ENCODE data around the gene KATNB1. TPM values are rescaled to one million over a fixed set of nuclear protein-coding genes. Genes with fewer than 3 reads are reported as not detected.
"Not testable (repeated sequence)": the region's sequence is repeated elsewhere in the genome, so short reads cannot be mapped to it uniquely, and the experiment has no call there.

KATNB1 gene
- polyA plus RNA-seq, 1 experiment = 10.7 TPM

DNA sequence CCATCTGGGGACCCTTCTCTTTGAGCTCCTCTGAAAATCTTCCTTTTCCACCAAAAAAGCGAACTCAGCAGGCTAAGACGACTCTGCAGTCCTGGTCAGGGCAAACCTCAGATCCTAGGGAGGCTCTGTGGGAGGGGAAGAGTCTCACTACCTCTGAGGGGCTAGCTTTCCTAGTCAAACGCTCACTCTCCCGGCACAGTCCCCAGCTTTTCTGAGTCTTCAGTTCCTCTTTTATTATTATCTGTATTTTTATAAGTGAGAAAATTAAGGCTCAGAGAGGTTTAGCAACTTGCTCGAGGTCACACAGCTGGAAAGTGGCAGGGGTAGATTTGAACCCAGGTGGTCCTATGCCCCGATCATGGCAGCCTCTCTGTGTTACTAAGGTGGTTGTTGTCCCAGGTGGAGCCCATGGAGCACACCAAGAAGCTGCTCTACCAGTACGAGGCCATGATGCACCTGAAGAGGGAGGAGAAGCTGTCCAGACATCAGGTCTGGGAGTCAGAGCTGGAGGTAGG, 9.1 kb upstream of the KATNB1 start:
- Histone ChIP-seq H3K9me3 (ENCODE audit: control insufficient read depth, insufficient read depth, low read length) (no peaks in the 10 kb centered on the region; the same call in 1 of the 2 replicates), H3K4me3 (ENCODE audit: low read depth, low read length) (no peak overlapping the region), H3K27ac (ENCODE audit: low read depth, low read length) (no peak overlapping the region), H3K27me3 (ENCODE audit: control insufficient read depth, insufficient read depth, low read length) (peaks cover 2% of the 10 kb centered on the region)
- POLR2A ChIA-PET = no interaction called here
- TF ChIP-seq CTCF (IDR thresholded peaks at IDR 0.05; ENCODE audit: low read depth, low read length) = no peak
- CTCF ChIA-PET = interaction anchor here (1.0 kb wide), 1 partner anchor 9 kb away, joined by 3 read pairs; no protein-coding TSS in a partner anchor
- DNase-seq (ENCODE audit: low read depth, low spot score) = no peak

DNA sequence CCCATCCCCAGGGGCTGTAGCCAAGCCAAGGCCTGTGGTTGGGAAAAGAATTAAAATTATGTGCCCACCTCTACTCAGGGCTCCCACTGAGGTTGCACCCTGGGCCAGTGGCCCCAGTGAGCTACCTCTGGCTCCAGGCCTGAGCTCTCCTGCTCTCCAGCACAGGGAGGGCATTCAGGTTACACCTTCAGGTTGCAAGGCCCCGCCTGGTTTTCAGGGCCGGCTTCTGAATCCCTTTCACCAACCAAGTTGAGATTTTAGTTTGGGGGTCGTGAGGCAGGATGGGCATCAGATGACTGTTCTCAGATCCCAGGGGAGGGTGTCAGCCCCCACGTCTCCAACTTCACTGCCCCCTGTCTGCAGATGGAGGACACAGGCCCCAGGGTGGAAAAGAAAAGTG, 8.0 kb upstream of the KATNB1 start:
- no peak for TF ChIP-seq CTCF (IDR thresholded peaks at IDR 0.05; ENCODE audit: low read depth, low read length)
- peaks cover 2% of the 10 kb centered on the region for H3K27me3 ChIP-seq (ENCODE audit: control insufficient read depth, insufficient read depth, low read length)
- no peak for DNase-seq (ENCODE audit: low read depth, low spot score)
- no peak overlapping the region for H3K4me3 ChIP-seq (ENCODE audit: low read depth, low read length)
- no peak overlapping the region for H3K27ac ChIP-seq (ENCODE audit: low read depth, low read length)
- H3K9me3 ChIP-seq (ENCODE audit: control insufficient read depth, insufficient read depth, low read length) = no peaks in the 10 kb centered on the region; the same call in 1 of the 2 replicates
- ChIA-PET CTCF (interaction anchor here (1.1 kb wide), 1 partner anchor 151 kb away, joined by 3 read pairs; no protein-coding TSS in a partner anchor), POLR2A (no interaction called here)

DNA sequence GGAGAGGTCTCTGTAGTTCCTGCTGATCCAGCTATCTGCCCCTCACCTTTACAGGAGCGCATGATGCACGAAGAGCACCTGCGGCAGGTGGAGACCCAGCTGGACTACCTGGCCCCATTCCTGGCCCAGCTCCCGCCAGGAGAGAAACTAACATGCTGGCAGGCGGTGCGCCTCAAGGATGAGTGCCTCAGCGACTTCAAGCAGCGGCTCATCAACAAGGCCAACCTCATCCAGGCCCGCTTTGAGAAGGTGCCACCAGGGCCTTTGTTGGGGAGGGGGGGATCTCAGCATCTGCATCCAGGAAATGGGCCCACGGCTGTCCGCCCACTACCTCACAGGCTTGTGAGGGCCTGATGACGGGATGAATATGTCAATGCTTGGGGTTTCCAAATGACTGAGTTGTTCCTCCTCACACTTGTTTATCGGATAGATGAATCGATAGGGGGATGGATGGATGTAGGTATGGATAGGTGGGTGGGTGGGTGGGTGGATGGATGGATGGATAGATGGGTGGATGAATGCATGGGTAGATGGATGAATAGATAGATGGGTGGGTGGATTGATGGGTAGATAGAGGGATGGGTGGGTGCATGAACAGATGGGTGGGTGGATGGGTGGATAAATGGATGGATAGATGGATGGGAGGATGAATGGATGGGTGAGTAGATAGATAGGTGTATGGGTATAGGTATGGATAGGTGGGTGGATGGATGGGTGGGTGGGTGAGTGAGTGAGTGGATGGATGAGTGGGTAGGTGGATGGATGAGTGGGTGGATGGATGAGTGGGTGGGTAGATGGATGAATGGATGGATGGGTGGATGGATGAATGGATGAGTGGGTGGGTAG, 7.0 kb upstream of the KATNB1 start:
- no peak for TF ChIP-seq CTCF (IDR thresholded peaks at IDR 0.05; ENCODE audit: low read depth, low read length)
- Histone ChIP-seq H3K4me3 (ENCODE audit: low read depth, low read length) (no peak overlapping the region), H3K9me3 (ENCODE audit: control insufficient read depth, insufficient read depth, low read length) (no peaks in the 10 kb centered on the region; the same call in 1 of the 2 replicates), H3K27me3 (ENCODE audit: control insufficient read depth, insufficient read depth, low read length) (peaks cover 2% of the 10 kb centered on the region), H3K27ac (ENCODE audit: low read depth, low read length) (no peak overlapping the region)
- ChIA-PET POLR2A (no interaction called here), CTCF (interaction anchor here (1.1 kb wide), 1 partner anchor 152 kb away, joined by 3 read pairs; no protein-coding TSS in a partner anchor)
- DNase-seq (ENCODE audit: low read depth, low spot score) = no peak

DNA sequence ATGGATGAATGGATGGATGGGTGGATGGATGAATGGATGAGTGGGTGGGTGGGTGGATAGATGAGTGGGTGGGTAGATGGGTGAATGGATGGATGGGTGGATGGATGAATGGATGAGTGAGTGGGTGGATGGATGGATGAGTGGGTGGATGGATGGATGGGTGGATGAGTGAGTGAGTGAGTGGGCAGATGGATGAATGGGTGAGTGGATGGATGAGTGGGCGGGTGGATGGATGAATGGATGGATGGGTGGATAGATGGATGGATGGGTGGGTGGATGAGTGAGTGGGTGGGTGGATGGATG, 6.4 kb upstream of the KATNB1 start:
- ChIA-PET CTCF (no interaction called here), POLR2A (no interaction called here)
- peaks cover 2% of the 10 kb centered on the region for H3K27me3 ChIP-seq (ENCODE audit: control insufficient read depth, insufficient read depth, low read length)
- peaks cover 3% of the 10 kb centered on the region; the same call in 1 of the 2 replicates for H3K9me3 ChIP-seq (ENCODE audit: control insufficient read depth, insufficient read depth, low read length)
- TF ChIP-seq CTCF (IDR thresholded peaks at IDR 0.05; ENCODE audit: low read depth, low read length) = no peak
- no peak overlapping the region for H3K27ac ChIP-seq (ENCODE audit: low read depth, low read length)
- H3K4me3 ChIP-seq (ENCODE audit: low read depth, low read length) = no peak overlapping the region
- DNase-seq (ENCODE audit: low read depth, low spot score) = no peak

DNA sequence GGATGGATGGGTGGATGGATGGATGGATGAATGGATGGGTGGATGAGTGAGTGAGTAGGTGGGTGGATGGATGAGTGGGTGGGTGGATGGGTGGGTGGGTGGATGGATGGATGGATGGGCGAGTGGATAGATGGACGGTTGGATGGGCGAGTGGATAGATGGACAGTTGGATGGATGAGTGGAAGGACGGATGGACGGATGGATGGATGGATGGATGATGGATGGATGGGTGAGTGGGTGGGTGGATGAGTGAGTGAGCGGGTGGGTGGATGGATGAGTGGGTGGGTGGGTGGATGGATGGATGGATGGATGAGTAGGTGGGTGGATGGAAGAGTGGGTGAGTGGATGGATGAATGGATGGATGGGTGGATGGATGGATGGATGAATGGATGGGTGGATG, 5.7 kb upstream of the KATNB1 start:
- H3K4me3 ChIP-seq (ENCODE audit: low read depth, low read length); H3K27ac ChIP-seq (ENCODE audit: low read depth, low read length); DNase-seq (ENCODE audit: low read depth, low spot score); H3K9me3 ChIP-seq (ENCODE audit: control insufficient read depth, insufficient read depth, low read length); POLR2A ChIA-PET; H3K27me3 ChIP-seq (ENCODE audit: control insufficient read depth, insufficient read depth, low read length); CTCF ChIA-PET: not testable (repeated sequence)
